IMR-90 (cell line): ENCODE results near the gene OR4B1. TPM values are rescaled to one million over a fixed set of nuclear protein-coding genes. Genes with fewer than 3 reads are reported as not detected.

Experiments used
- ATAC-seq: fragments of 200-7000 bp; cut with Tn5 transposase; 2 replicates; pipeline ENCODE4 v1.9.1; 2020; ENCODE audit warnings: low read depth, mild to moderate bottlenecking, moderate library complexity
- BruUV-seq: library from RNA; stranded (reverse); fragments of 400-500 nt; replicated peaks from 2 replicates; lab custom pipeline; 2021; lab: Mats Ljungman, UMichigan
- CTCF ChIA-PET: fragments of 300-600 bp; formaldehyde crosslinking; extraction: SDS; loops from one replicate; lab custom pipeline; 2021; ENCODE audit warnings: antibody characterized with exemption; lab: Yijun Ruan, JAX
- POLR2A ChIA-PET: fragments of 300-600 bp; sonication (Branson Sonifier 250); formaldehyde crosslinking; loops from one replicate; lab custom pipeline; 2022; ENCODE audit warnings: antibody characterized with exemption; ENCODE audit not compliant: unreplicated experiment; lab: Charles Lee
- DNase-seq: peaks from one replicate; pipeline ENCODE4 v3.0.0; 2013
- H2AFZ ChIP-seq: replicated peaks from 2 replicates; pipeline ENCODE3; 2013; ENCODE audit warnings: low read length, mild to moderate bottlenecking; ENCODE audit not compliant: poor library complexity
- H2AK5ac ChIP-seq: 2 replicates; pipeline ENCODE4 v1.6.1; 2013; ENCODE audit warnings: low read depth, low read length, inconsistent platforms
- H2AK9ac ChIP-seq: replicated peaks from 2 replicates; pipeline ENCODE3; 2013; ENCODE audit warnings: mild to moderate bottlenecking, low read depth, low read length, moderate library complexity; ENCODE audit not compliant: poor library complexity
- H2BK120ac ChIP-seq: 2 replicates; pipeline ENCODE4 v1.6.1; 2013; ENCODE audit warnings: low read depth, low read length, inconsistent platforms
- H2BK15ac ChIP-seq: 3 replicates; pipeline ENCODE4 v1.6.1; 2013; ENCODE audit warnings: low read depth, low read length, inconsistent platforms
- H2BK20ac ChIP-seq: 2 replicates; pipeline ENCODE4 v1.6.1; 2013; ENCODE audit warnings: low read depth, mild to moderate bottlenecking, inconsistent platforms, low read length, moderate library complexity
- H2BK5ac ChIP-seq: 2 replicates; pipeline ENCODE4 v1.6.1; 2013; ENCODE audit warnings: mild to moderate bottlenecking, low read depth, low read length, inconsistent platforms; ENCODE audit not compliant: poor library complexity, severe bottlenecking
- H3K14ac ChIP-seq: replicated peaks from 2 replicates; pipeline ENCODE4 v1.6.1; 2013; ENCODE audit warnings: low read depth, low read length, inconsistent platforms
- H3K18ac ChIP-seq: 2 replicates; pipeline ENCODE4 v1.6.1; 2013; ENCODE audit warnings: low read depth, low read length, control low read depth
- H3K23ac ChIP-seq: 2 replicates; pipeline ENCODE4 v1.6.1; 2013; ENCODE audit warnings: low read depth, low read length, inconsistent platforms
- H3K27ac ChIP-seq: 2 replicates; pipeline ENCODE4 v1.5.1; 2013; ENCODE audit warnings: mild to moderate bottlenecking, control low read depth, low read length; ENCODE audit not compliant: insufficient read depth
- H3K27me3 ChIP-seq: 2 replicates; pipeline ENCODE4 v1.6.1; 2013; ENCODE audit warnings: low read length; ENCODE audit not compliant: control insufficient read depth, insufficient read depth
- H3K36me3 ChIP-seq: 2 replicates; pipeline ENCODE4 v1.6.1; 2013; ENCODE audit warnings: low read length, mixed read lengths; ENCODE audit not compliant: control insufficient read depth, insufficient read depth
- H3K4ac ChIP-seq: 2 replicates; pipeline ENCODE4 v1.6.1; 2013; ENCODE audit warnings: low read depth, low read length, inconsistent platforms
- H3K4me1 ChIP-seq: 2 replicates; pipeline ENCODE4 v1.6.1; 2013; ENCODE audit warnings: low read length, mixed read lengths; ENCODE audit not compliant: control insufficient read depth, insufficient read depth
- H3K4me2 ChIP-seq: 2 replicates; pipeline ENCODE4 v1.6.1; 2013; ENCODE audit warnings: low read depth, mild to moderate bottlenecking, control low read depth, low read length, moderate library complexity
- H3K4me3 ChIP-seq: 2 replicates; pipeline ENCODE4 v1.5.1; 2013; ENCODE audit warnings: low read depth, mild to moderate bottlenecking, control low read depth, low read length, moderate library complexity; ENCODE audit not compliant: insufficient read depth
- H3K56ac ChIP-seq: 2 replicates; pipeline ENCODE4 v1.6.1; 2013; ENCODE audit warnings: low read length, inconsistent platforms; ENCODE audit not compliant: insufficient read depth; ENCODE audit errors: extremely low read depth
- H3K79me1 ChIP-seq, 2 experiments: 2 replicates each; pipeline ENCODE4 v1.6.1; 2013; ENCODE audit warnings: low read length in 2 of 2, inconsistent platforms in 1 of 2, low read depth in 1 of 2
- H3K9ac ChIP-seq: 2 replicates; pipeline ENCODE4 v1.6.1; 2013; ENCODE audit warnings: low read depth, low read length, control low read depth
- H3K9me1 ChIP-seq: 2 replicates; pipeline ENCODE4 v1.6.1; 2013; ENCODE audit warnings: low read length, inconsistent platforms; ENCODE audit not compliant: insufficient read depth
- H3K9me3 ChIP-seq: 2 replicates; pipeline ENCODE4 v1.6.1; 2013; ENCODE audit warnings: low read length; ENCODE audit not compliant: control insufficient read depth, insufficient read depth
- H4K20me1 ChIP-seq: 2 replicates; pipeline ENCODE4 v1.6.1; 2013; ENCODE audit warnings: low read length, inconsistent platforms; ENCODE audit not compliant: insufficient read depth
- H4K5ac ChIP-seq: 2 replicates; pipeline ENCODE4 v1.6.1; 2013; ENCODE audit warnings: mild to moderate bottlenecking, low read depth, low read length, control low read depth
- H4K8ac ChIP-seq, 2 experiments: 2 replicates each; pipeline ENCODE4 v1.6.1; 2013; ENCODE audit warnings: low read depth in 2 of 2, low read length in 2 of 2, control low read depth in 1 of 2, inconsistent platforms in 1 of 2
- H4K91ac ChIP-seq: 2 replicates; pipeline ENCODE4 v1.6.1; 2013; ENCODE audit warnings: low read depth, low read length, inconsistent platforms; ENCODE audit not compliant: insufficient read depth
- MAFK ChIP-seq: IDR thresholded peaks from 2 replicates; pipeline ENCODE4 v1.6.1; 2012; ENCODE audit warnings: low read depth, low read length, improper control_type of control experiment
- MXI1 ChIP-seq: IDR thresholded peaks from 2 replicates; pipeline ENCODE4 v1.6.1; 2012; ENCODE audit warnings: low read depth, mild to moderate bottlenecking, low read length, moderate library complexity, borderline replicate concordance
- NFE2L2 ChIP-seq: fragments of 150-350 bp; IDR thresholded peaks from 2 replicates; pipeline ENCODE4 v1.6.1; 2016; ENCODE audit warnings: low read depth, mild to moderate bottlenecking, low read length
- RFX5 ChIP-seq: IDR thresholded peaks from 2 replicates; pipeline ENCODE4 v1.8.0; 2012; ENCODE audit warnings: low read depth, mild to moderate bottlenecking, low read length, moderate library complexity
- WGBS, 2 experiments: methylation state at CpG; one replicate each; pipeline versions ENCODE4 v1.1.5 to v1.1.7; 2013; ENCODE audit warnings: missing lambda C conversion rate in 2 of 2; ENCODE audit not compliant: insufficient read length in 1 of 2; ENCODE audit errors: extremely low coverage in 2 of 2; 5-methylcytosine and 5-hydroxymethylcytosine counted together
- dilution Hi-C: fragments of 300-500 bp; cut with HindIII; formaldehyde crosslinking; loops from one replicate; pipeline ENCODE4 v1.14.3; 2018; ENCODE audit warnings: low sequenced_read_pairs; ENCODE audit not compliant: unreplicated experiment
- in situ Hi-C: fragments of 300-500 bp; cut with MboI; formaldehyde crosslinking; loops from 3 replicates; pipeline ENCODE4 v1.14.3; 2019; ENCODE audit warnings: low sequenced_read_pairs, inconsistent platforms, mixed read lengths
- intact Hi-C: fragments of 100-400 bp; cut with micrococcal nuclease; formaldehyde crosslinking; loops from 2 replicates; pipeline ENCODE4 v1.10.0; 2022
- polyA plus RNA-seq, 3 experiments: library from polyadenylated mRNA; depleted of rRNA; stranded (reverse); fragments of >200 nt; gene quantifications; 2 replicates each; pipeline ENCODE4 v1.2.3, GENCODE V29; 2012; ENCODE audit warnings: low replicate concordance in 1 of 3
- total RNA-seq: library from RNA; depleted of rRNA; stranded (reverse); fragments of >200 nt; gene quantifications from 2 replicates; pipeline ENCODE4 v1.2.3, GENCODE V29; 2012; rRNA removed
- TF ChIP-seq, protein P1 (sequence below): fragments of 150-350 bp; IDR thresholded peaks from 2 replicates; pipeline ENCODE4 v1.6.1; 2016; ENCODE audit warnings: low read depth, mild to moderate bottlenecking, low read length, moderate library complexity, borderline replicate concordance
- TF ChIP-seq, protein P2 (sequence below): conservative IDR thresholded peaks from 2 replicates; pipeline ENCODE4 v1.5.1; 2012; ENCODE audit warnings: mild to moderate bottlenecking, low read depth, low read length, improper control_type of control experiment

Gene OR4B1
- total and polyA plus RNA-seq, 2 of the 4 experiments (the other 2 are of a cell fraction) = not detected

DNA sequence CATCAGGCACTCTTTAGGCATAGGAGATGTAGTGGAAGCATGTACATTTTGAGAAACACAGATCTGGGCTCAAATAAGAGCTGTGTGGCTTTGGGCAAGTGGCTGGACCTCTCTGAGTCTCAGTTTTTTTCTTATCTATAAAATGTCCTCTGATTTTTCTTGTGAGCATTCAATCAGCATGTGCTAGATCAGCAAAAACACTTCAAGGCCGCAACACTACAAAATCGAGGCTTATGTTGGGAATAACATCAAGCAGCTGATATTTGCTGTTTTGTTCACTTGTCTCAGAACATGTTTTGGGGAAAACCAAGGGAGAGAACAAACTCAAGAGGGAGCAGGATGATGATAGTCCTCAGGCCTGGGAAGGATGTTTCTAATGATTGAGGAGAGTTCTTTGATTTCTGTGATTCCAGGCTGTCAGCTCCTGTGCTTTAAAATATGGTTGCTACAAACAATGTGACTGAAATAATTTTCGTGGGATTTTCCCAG lies 46.9 kb downstream of the OR4B1 start, which contains the start of gene OR4X1:
OR4X1 (plus strand) TSS at position 439 of the 489 bp plus-strand sequence; CDS start at position 439, 0 bp downstream.
- CTCF ChIA-PET = no interaction called here
- H4K91ac ChIP-seq = no peak within 1 kb of the TSS
- no peak within 1 kb of the TSS for H2BK15ac ChIP-seq
- no peaks in the 10 kb centered on the region for H3K4me1 ChIP-seq
- H3K36me3 ChIP-seq = no peaks in the 10 kb centered on the region
- no peaks in the 10 kb centered on the region for H3K9me3 ChIP-seq
- in situ Hi-C loops (no loop called here), intact Hi-C loops (no loop called here), dilution Hi-C loops (no loop called here)
- no peak within 1 kb of the TSS for H2AFZ ChIP-seq
- ATAC-seq = no peak
- no peaks in the 10 kb centered on the region for H3K27me3 ChIP-seq
- H3K23ac ChIP-seq = no peak within 1 kb of the TSS
- H4K5ac ChIP-seq = no peak within 1 kb of the TSS
- H2AK9ac ChIP-seq = no peak within 1 kb of the TSS
- TF ChIP-seq RFX5 (no peak), MAFK (peak; percentile 42), MXI1 (no peak), NFE2L2 (no peak)
- TF ChIP-seq, protein P1, sequence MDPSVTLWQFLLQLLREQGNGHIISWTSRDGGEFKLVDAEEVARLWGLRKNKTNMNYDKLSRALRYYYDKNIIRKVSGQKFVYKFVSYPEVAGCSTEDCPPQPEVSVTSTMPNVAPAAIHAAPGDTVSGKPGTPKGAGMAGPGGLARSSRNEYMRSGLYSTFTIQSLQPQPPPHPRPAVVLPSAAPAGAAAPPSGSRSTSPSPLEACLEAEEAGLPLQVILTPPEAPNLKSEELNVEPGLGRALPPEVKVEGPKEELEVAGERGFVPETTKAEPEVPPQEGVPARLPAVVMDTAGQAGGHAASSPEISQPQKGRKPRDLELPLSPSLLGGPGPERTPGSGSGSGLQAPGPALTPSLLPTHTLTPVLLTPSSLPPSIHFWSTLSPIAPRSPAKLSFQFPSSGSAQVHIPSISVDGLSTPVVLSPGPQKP = no peak
- TF ChIP-seq, protein P2, sequence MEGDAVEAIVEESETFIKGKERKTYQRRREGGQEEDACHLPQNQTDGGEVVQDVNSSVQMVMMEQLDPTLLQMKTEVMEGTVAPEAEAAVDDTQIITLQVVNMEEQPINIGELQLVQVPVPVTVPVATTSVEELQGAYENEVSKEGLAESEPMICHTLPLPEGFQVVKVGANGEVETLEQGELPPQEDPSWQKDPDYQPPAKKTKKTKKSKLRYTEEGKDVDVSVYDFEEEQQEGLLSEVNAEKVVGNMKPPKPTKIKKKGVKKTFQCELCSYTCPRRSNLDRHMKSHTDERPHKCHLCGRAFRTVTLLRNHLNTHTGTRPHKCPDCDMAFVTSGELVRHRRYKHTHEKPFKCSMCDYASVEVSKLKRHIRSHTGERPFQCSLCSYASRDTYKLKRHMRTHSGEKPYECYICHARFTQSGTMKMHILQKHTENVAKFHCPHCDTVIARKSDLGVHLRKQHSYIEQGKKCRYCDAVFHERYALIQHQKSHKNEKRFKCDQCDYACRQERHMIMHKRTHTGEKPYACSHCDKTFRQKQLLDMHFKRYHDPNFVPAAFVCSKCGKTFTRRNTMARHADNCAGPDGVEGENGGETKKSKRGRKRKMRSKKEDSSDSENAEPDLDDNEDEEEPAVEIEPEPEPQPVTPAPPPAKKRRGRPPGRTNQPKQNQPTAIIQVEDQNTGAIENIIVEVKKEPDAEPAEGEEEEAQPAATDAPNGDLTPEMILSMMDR = no peak
- no peak for DNase-seq
- 17% methylated on average over 1 of the region's 3 CpGs; no CpG with 5 or more reads in 1 of the 2 experiments for WGBS, 2 experiments
- no peak within 1 kb of the TSS for H2BK5ac ChIP-seq
- H2AK5ac ChIP-seq = no peak within 1 kb of the TSS
- no peak within 1 kb of the TSS for H3K18ac ChIP-seq
- no peak within 1 kb of the TSS for H3K4me3 ChIP-seq
- H2BK120ac ChIP-seq = no peak within 1 kb of the TSS
- H2BK20ac ChIP-seq = no peak within 1 kb of the TSS
- H3K14ac ChIP-seq = no peak within 1 kb of the TSS
- no peak within 1 kb of the TSS for H3K4me2 ChIP-seq
- POLR2A ChIA-PET = no interaction called here
- no peak within 1 kb of the TSS for H3K9ac ChIP-seq
- H3K9me1 ChIP-seq = no peaks in the 10 kb centered on the region
- no peaks in the 10 kb centered on the region for H4K20me1 ChIP-seq
- no peak within 1 kb of the TSS for H4K8ac ChIP-seq
- H3K56ac ChIP-seq = no peak within 1 kb of the TSS
- no peaks in the 10 kb centered on the region for H3K79me1 ChIP-seq
- BruUV-seq = no TSS peak
- H3K27ac ChIP-seq = no peak within 1 kb of the TSS
- no peak within 1 kb of the TSS for H3K4ac ChIP-seq

Other genes with a start within 250 kb of the OR4B1 start
- 13.6 and 14.9 TPM in 2 replicates for gene PTPRJ, start 236.3 kb upstream of the OR4B1 start, total RNA-seq
- gene PTPRJ, start 236.3 kb upstream of the OR4B1 start, polyA plus RNA-seq (2012; rRNA removed) = 5.3 and 5.6 TPM in 2 replicates
- gene OR4X2, start 28.3 kb downstream of the OR4B1 start, total RNA-seq = not detected in 2 replicates
- not detected in 2 replicates for gene OR4X2, start 28.3 kb downstream of the OR4B1 start, polyA plus RNA-seq (2012; rRNA removed)
- not detected in 2 replicates for gene OR4X1, start 47.1 kb downstream of the OR4B1 start, total RNA-seq
- gene OR4X1, start 47.1 kb downstream of the OR4B1 start, polyA plus RNA-seq (2012; rRNA removed) = not detected in 2 replicates
- not detected in 2 replicates for gene OR4S1, start 89.4 kb downstream of the OR4B1 start, total RNA-seq
- gene OR4S1, start 89.4 kb downstream of the OR4B1 start, polyA plus RNA-seq (2012; rRNA removed) = not detected in 2 replicates
- not detected in 2 replicates for gene OR4C3, start 108.1 kb downstream of the OR4B1 start, total RNA-seq
- not detected in 2 replicates for gene OR4C3, start 108.1 kb downstream of the OR4B1 start, polyA plus RNA-seq (2012; rRNA removed)
- gene OR4C5, start 149.7 kb downstream of the OR4B1 start, total RNA-seq = not detected in 2 replicates
- gene OR4C5, start 149.7 kb downstream of the OR4B1 start, polyA plus RNA-seq (2012; rRNA removed) = not detected in 2 replicates